B cell (primary cell): ENCODE data around the gene NT5DC4. TPM values are rescaled to one million over a fixed set of nuclear protein-coding genes. Genes with fewer than 3 reads are reported as not detected.

Experiments used
- ATAC-seq: fragments of 200-7000 bp; cut with Tn5 transposase; one replicate; pipeline ENCODE4 v1.10.0; 2021; ENCODE audit warnings: low read depth, mild to moderate bottlenecking, moderate number of reproducible peaks, moderate library complexity
- CTCF ChIA-PET: fragments of 350-600 bp; sonication (Branson Sonifier 250); formaldehyde crosslinking; loops from one replicate; lab custom pipeline; 2021; ENCODE audit warnings: antibody characterized with exemption, inconsistent platforms; lab: Charles Lee
- POLR2A ChIA-PET: fragments of 350-600 bp; sonication (Branson Sonifier 250); formaldehyde crosslinking; loops from one replicate; lab custom pipeline; 2021; ENCODE audit warnings: antibody characterized with exemption; lab: Charles Lee
- DNase-seq: peaks from one replicate; pipeline ENCODE4 v3.0.0; 2013
- H2AFZ ChIP-seq: 2 replicates; pipeline ENCODE4 v1.6.1; 2012; ENCODE audit warnings: mild to moderate bottlenecking, low read depth, low read length; ENCODE audit not compliant: insufficient read depth, poor library complexity, severe bottlenecking
- H3K27ac ChIP-seq, 2 donors: 1 replicate in 1 of 2; 2 replicates in 1 of 2; pipeline ENCODE4 v1.5.1; 2012 to 2013; ENCODE audit warnings: low read length in 2 of 2, mild to moderate bottlenecking in 2 of 2, moderate library complexity in 1 of 2
- H3K27me3 ChIP-seq, 4 experiments: fragments of 200-600 bp in 1 of 4; sonication (generic) in 1 of 4; replicated peaks in 1 of 4; 1 replicate in 2 of 4; 2 replicates in 2 of 4; pipeline versions ENCODE4 v1.6.1 to v1.7.0; 2013 to 2016; ENCODE audit warnings: low read length in 3 of 4, mild to moderate bottlenecking in 2 of 4, mixed read lengths in 1 of 4, moderate library complexity in 1 of 4; ENCODE audit not compliant: insufficient read depth in 4 of 4, control insufficient read depth in 3 of 4; ENCODE audit errors: control extremely low read depth in 1 of 4
- H3K36me3 ChIP-seq, 2 experiments: replicated peaks in 1 of 2; 1 replicate in 1 of 2; 2 replicates in 1 of 2; pipeline versions ENCODE4 v1.6.1 to v1.7.1; 2013; ENCODE audit warnings: low read length in 1 of 2; ENCODE audit not compliant: insufficient read depth in 2 of 2, control insufficient read depth in 1 of 2; ENCODE audit errors: control extremely low read depth in 1 of 2, extremely low read depth in 1 of 2
- H3K4me1 ChIP-seq, 2 donors: fragments of 200-600 bp in 1 of 2; sonication (generic) in 1 of 2; 1 replicate in 1 of 2; 2 replicates in 1 of 2; pipeline versions ENCODE4 v1.5.1 to v1.6.1; 2013 to 2017; ENCODE audit warnings: low read length in 2 of 2; ENCODE audit not compliant: control insufficient read depth in 2 of 2, insufficient read depth in 2 of 2
- H3K4me2 ChIP-seq: replicated peaks from 2 replicates; pipeline ENCODE3; 2012; ENCODE audit warnings: mild to moderate bottlenecking, low read depth, low read length; ENCODE audit not compliant: poor library complexity, severe bottlenecking
- H3K4me3 ChIP-seq, 5 experiments: fragments of 200-600 bp in 1 of 5; sonication (generic) in 1 of 5; 1 replicate in 3 of 5; 2 replicates in 2 of 5; pipeline versions ENCODE4 v1.5.1 to v1.7.0; 2011 to 2016; ENCODE audit warnings: low read length in 4 of 5, mild to moderate bottlenecking in 4 of 5, low read depth in 2 of 5, control low read depth in 1 of 5, moderate library complexity in 1 of 5; ENCODE audit not compliant: insufficient read depth in 1 of 5; ENCODE audit errors: control extremely low read depth in 1 of 5, extremely low read depth in 1 of 5
- H3K79me2 ChIP-seq: fragments of 200-600 bp; sonication (generic); one replicate; pipeline ENCODE4 v1.6.0; 2016; ENCODE audit warnings: low read length; ENCODE audit not compliant: control insufficient read depth, insufficient read depth
- H3K9ac ChIP-seq: fragments of 200-600 bp; sonication (generic); 2 replicates; pipeline ENCODE4 v1.6.1; 2017; ENCODE audit warnings: mild to moderate bottlenecking, low read length, moderate library complexity
- H3K9me3 ChIP-seq, 3 donors: one replicate each; pipeline versions ENCODE4 v1.6.1 to v1.7.1; 2013; ENCODE audit warnings: low read length in 2 of 3; ENCODE audit not compliant: control insufficient read depth in 2 of 3, insufficient read depth in 1 of 3; ENCODE audit errors: control extremely low read depth in 1 of 3
- H4K20me1 ChIP-seq: 2 replicates; pipeline ENCODE4 v1.6.0; 2012; ENCODE audit warnings: mild to moderate bottlenecking, low read length; ENCODE audit not compliant: insufficient read depth, control insufficient read depth, poor library complexity, severe bottlenecking
- H3K27ac Mint-ChIP-seq: one replicate; pipeline ENCODE4 v1.8.0; 2021; ENCODE audit warnings: mixed read lengths
- H3K27me3 Mint-ChIP-seq: one replicate; pipeline ENCODE4 v1.8.0; 2021; ENCODE audit warnings: mixed read lengths
- H3K4me1 Mint-ChIP-seq: one replicate; pipeline ENCODE4 v1.8.0; 2021; ENCODE audit warnings: mixed read lengths
- H3K4me3 Mint-ChIP-seq: one replicate; pipeline ENCODE4 v1.8.0; 2021; ENCODE audit warnings: mixed read lengths
- H3K9me3 Mint-ChIP-seq: one replicate; pipeline ENCODE4 v1.8.0; 2022; ENCODE audit warnings: mixed read lengths; ENCODE audit not compliant: insufficient read depth
- CTCF ChIP-seq: fragments of 200-600 bp; IDR thresholded peaks from one replicate; pipeline ENCODE4 v1.8.0; 2022; ENCODE audit warnings: antibody characterized with exemption, mild to moderate bottlenecking
- EZH2 ChIP-seq: IDR thresholded peaks from 2 replicates; pipeline ENCODE4 v1.6.1; 2012; ENCODE audit warnings: borderline replicate concordance, low read depth, mild to moderate bottlenecking, moderate library complexity, low read length; ENCODE audit not compliant: insufficient read depth, poor library complexity, severe bottlenecking
- WGBS: methylation state at CpG from one replicate; pipeline ENCODE4 v1.1.5; 2013; ENCODE audit warnings: missing lambda C conversion rate; ENCODE audit not compliant: insufficient coverage; 5-methylcytosine and 5-hydroxymethylcytosine counted together
- intact Hi-C: fragments of 100-400 bp; cut with micrococcal nuclease; formaldehyde crosslinking; loops from one replicate; pipeline ENCODE4 v1.10.0; 2022
- polyA plus RNA-seq: library from polyadenylated mRNA; depleted of rRNA; stranded (reverse); fragments of >200 nt; gene quantifications from 2 replicates; pipeline ENCODE4 v1.2.3, GENCODE V29; 2012
- total RNA-seq, 2 donors: library from RNA; stranded (reverse); fragments of 120-200 nt in 1 of 2; gene quantifications; 1 replicate in 1 of 2; 2 replicates in 1 of 2; pipeline versions ENCODE4 v1.2.3 to v1.2.4, GENCODE V29; 2013 to 2022

Gene NT5DC4
- total and polyA plus RNA-seq, 2 donors (not counting 1 experiment from before 2014, with no cell fraction given): 2.0 TPM; not detected in 1

GRCh38 chr2:112728378-112729175, 7.8 kb downstream of the NT5DC4 start:
- H3K4me3 Mint-ChIP-seq: no peak overlapping the region
- ChIA-PET CTCF (interaction anchor here (0.6 to 19.8 kb wide), 10 partner anchors 14 to 128 kb away, joined by 3 to 496 read pairs (median 8); partner anchors contain the start of gene SLC20A1), POLR2A (no interaction called here)
- no peaks in the 10 kb centered on the region for H3K27me3 Mint-ChIP-seq
- DNase-seq (no peak), ATAC-seq (no peak)
- peaks cover 17% of the 10 kb centered on the region for H3K4me1 Mint-ChIP-seq
- H3K27me3 ChIP-seq: no peaks in the 10 kb centered on the region
- no peaks in the 10 kb centered on the region for H4K20me1 ChIP-seq
- no peaks in the 10 kb centered on the region for H3K9me3 ChIP-seq
- H3K4me1 ChIP-seq: peaks cover 8 to 25% of the 10 kb centered on the region in 2 donors
- H3K9me3 Mint-ChIP-seq: no peaks in the 10 kb centered on the region
- H3K27ac ChIP-seq: no peak overlapping the region
- no peaks in the 10 kb centered on the region for H3K79me2 ChIP-seq
- no peak overlapping the region for H3K9ac ChIP-seq
- no peak overlapping the region for H3K4me3 ChIP-seq
- H3K27ac Mint-ChIP-seq: no peak overlapping the region
- TF ChIP-seq EZH2 (no peak), CTCF (no peak)
- no peak overlapping the region for H2AFZ ChIP-seq
- intact Hi-C loops: loop anchor here (5.0 to 10.0 kb wide), 2 partner anchors 36 to 674 kb away; partner anchors contain the start of gene TMEM87B
- 64% methylated on average over 8 of the region's 11 CpGs for WGBS
- H3K36me3 ChIP-seq: no peaks in the 10 kb centered on the region
- no peak overlapping the region for H3K4me2 ChIP-seq

GRCh38 chr2:112730216-112730615, 9.4 kb downstream of the NT5DC4 start:
- intact Hi-C loops: no loop called here
- Histone ChIP-seq H3K9me3 (no peaks in the 10 kb centered on the region), H3K36me3 (no peaks in the 10 kb centered on the region), H3K4me2 (no peak overlapping the region), H3K27me3 (no peaks in the 10 kb centered on the region), H3K27ac (no peak overlapping the region), H3K4me1 (peaks cover 8 to 17% of the 10 kb centered on the region in 2 donors), H3K4me3 (no peak overlapping the region), H3K79me2 (no peaks in the 10 kb centered on the region), H4K20me1 (no peaks in the 10 kb centered on the region), H2AFZ (no peak overlapping the region), H3K9ac (no peak overlapping the region)
- no peaks in the 10 kb centered on the region for H3K27me3 Mint-ChIP-seq
- H3K4me1 Mint-ChIP-seq: peaks cover 15% of the 10 kb centered on the region
- no peaks in the 10 kb centered on the region for H3K9me3 Mint-ChIP-seq
- ChIA-PET CTCF (interaction anchor here (0.8 to 19.8 kb wide), 5 partner anchors 19 to 155 kb away, joined by 3 to 496 read pairs (median 8); no protein-coding TSS in a partner anchor), POLR2A (no interaction called here)
- no peak overlapping the region for H3K27ac Mint-ChIP-seq
- TF ChIP-seq CTCF (no peak), EZH2 (no peak)
- 92% methylated on average over 6 of the region's 8 CpGs for WGBS
- DNase-seq: no peak
- H3K4me3 Mint-ChIP-seq: no peak overlapping the region
- no peak for ATAC-seq
